ENCODE measurements around the gene C16orf96. TPM values are rescaled to one million over a fixed set of nuclear protein-coding genes. Genes with fewer than 3 reads are reported as not detected.

C16orf96 gene
- total RNA-seq, 2 experiments from 2014 or later = 0.07 to 0.17 TPM

DNA sequence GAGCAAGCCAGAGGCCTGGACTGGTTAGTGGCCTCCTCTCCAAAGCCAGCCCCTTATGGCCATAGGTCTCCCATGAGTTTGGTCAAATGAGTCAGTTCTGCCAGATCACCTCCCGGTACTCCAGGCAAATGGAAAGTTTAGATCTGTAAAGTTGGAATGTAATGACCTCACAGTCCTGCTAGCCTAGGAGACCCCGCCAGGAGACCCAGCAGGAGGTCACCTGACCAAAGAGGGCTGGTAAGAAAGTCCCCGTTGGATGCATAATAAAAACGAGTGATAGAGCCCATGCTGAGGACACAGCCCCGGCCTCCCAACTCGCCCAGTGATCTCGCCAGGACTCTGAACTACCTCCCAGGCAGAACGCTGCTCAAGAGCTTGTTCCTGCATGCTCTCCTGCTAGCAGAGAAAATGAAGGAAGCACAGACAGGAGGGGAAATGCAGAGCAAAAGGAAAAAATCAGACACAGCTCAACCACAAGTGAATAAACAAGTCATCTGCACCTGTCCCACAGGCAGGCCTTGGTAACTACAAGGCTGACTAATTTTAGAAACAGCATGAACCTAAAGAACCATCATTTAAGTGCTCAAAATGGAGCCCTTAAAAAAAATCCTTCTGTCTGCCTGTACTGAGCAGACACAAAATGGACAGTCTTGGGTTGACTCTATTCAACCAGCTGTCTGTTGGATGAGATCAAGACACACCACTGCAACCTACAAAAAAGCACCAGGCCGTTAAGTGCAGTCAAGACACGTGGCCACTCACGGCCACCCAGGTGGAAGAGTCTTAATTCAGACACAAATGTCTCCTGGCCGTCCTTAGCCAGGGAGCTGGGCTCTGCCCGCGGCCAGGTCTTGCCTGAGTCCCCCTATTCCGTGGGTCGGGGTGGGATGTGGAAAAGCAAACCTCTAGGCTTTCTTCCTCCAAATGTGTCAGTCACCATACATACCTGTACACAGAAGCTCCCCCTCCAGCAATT is 26.8 kb upstream of the C16orf96 start:
- Mint-ChIP-seq H3K36me3 (peaks cover 6% of the 10 kb centered on the region), H3K4me3 (peak overlapping the region; percentile 20), H3K4me1 (ENCODE audit: low read depth) (peaks cover 22% of the 10 kb centered on the region), H3K27me3 (no peaks in the 10 kb centered on the region), H3K9me3 (no peaks in the 10 kb centered on the region), H3K27ac (peak overlapping the region; percentile 84)
- ChIA-PET CTCF (interaction anchor here (0.9 to 1.6 kb wide), 9 partner anchors 10 to 57 kb away, joined by 3 to 6 read pairs (median 4); partner anchors contain the start of gene CDIP1), POLR2A (interaction anchor here (0.6 to 1.0 kb wide), 4 partner anchors 8 to 52 kb away, joined by 3 read pairs; partner anchors contain the start of gene CDIP1)
- peak; percentile 43 for DNase-seq
- intact Hi-C loops (cut with micrococcal nuclease) = loop anchor here (1.0 kb wide), 1 partner anchor 9 kb away; the partner anchor contains the start of gene CDIP1

DNA sequence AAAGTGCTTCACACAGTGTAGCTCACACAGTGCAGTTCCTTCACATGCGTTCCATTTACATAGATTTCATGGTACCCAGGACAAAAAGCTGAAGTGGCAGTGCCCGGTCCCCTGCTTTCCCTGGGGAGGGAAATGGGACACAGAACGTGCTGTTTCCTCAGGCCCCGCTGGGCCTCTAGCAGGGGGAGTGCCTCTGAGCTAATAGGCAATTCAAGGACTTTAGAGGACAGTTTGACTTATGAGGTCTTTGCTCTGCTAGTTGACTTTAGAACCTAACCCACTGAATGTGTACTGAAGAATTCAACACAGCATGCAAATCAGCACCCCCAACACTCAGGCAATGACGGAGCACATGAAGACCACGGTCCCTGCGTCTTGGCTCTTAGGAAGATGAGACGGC is 24.3 kb upstream of the C16orf96 start:
- ChIA-PET POLR2A (no interaction called here), CTCF (interaction anchor here (1.3 kb wide), 1 partner anchor 26 kb away, joined by 5 read pairs; no protein-coding TSS in a partner anchor)
- peaks cover 39% of the 10 kb centered on the region for H3K4me1 Mint-ChIP-seq (ENCODE audit: low read depth)
- no peak overlapping the region for H3K27ac Mint-ChIP-seq
- H3K4me3 Mint-ChIP-seq = no peak overlapping the region
- DNase-seq = no peak
- peaks cover 10% of the 10 kb centered on the region for H3K36me3 Mint-ChIP-seq
- H3K9me3 Mint-ChIP-seq = no peaks in the 10 kb centered on the region
- intact Hi-C loops (cut with micrococcal nuclease) = no loop called here
- no peaks in the 10 kb centered on the region for H3K27me3 Mint-ChIP-seq

DNA sequence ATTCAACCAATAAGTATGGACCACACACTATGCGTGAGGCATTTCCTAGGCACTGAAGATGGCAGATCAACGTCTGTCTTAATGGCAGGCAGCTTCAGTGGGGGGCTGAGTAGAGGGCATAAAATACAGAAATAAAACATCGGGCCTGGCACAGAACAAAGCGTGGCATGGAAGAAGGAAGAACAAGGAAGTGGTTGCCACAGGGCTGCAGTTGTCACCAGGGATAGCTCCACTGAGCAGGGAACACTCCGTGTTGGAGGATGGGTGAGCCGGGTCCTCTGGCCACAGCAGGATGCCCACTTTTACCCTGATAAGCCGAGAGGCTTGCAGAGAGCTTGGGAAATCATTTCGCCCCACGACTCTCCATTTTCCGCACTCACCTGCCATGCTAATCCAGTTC is 23.9 kb upstream of the C16orf96 start:
- Mint-ChIP-seq H3K4me1 (ENCODE audit: low read depth) (peaks cover 42% of the 10 kb centered on the region), H3K9me3 (no peaks in the 10 kb centered on the region), H3K36me3 (peaks cover 10% of the 10 kb centered on the region), H3K4me3 (no peak overlapping the region), H3K27me3 (no peaks in the 10 kb centered on the region), H3K27ac (no peak overlapping the region)
- intact Hi-C loops (cut with micrococcal nuclease) = no loop called here
- ChIA-PET POLR2A (no interaction called here), CTCF (interaction anchor here (1.3 to 1.4 kb wide), 2 partner anchors 25 to 27 kb away, joined by 3 to 5 read pairs; no protein-coding TSS in a partner anchor)
- DNase-seq = no peak

DNA sequence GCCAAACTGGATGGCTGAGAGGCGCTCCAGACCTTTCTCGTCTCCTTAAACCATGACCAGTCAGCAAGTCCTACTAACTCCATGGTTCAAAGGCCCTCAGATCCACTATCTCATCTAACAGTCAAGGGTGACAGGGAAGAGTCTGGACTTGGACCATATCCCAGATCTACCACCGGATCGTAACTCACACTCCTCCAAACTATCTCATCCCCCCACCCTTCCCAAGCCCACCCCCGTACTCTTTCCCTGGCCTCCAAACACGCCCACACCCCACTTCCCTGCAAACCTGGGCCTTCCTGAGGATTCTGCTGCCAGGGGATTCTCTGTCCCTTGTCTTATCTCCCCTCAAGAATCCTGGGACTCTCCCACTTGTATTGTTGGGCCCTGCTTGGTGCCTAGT is 22.6 kb upstream of the C16orf96 start:
- intact Hi-C loops (cut with micrococcal nuclease) = no loop called here
- Mint-ChIP-seq H3K4me1 (ENCODE audit: low read depth) (peaks cover 43% of the 10 kb centered on the region), H3K4me3 (no peak overlapping the region), H3K27ac (no peak overlapping the region), H3K9me3 (no peaks in the 10 kb centered on the region), H3K36me3 (peaks cover 10% of the 10 kb centered on the region), H3K27me3 (no peaks in the 10 kb centered on the region)
- ChIA-PET POLR2A (no interaction called here), CTCF (interaction anchor here (1.4 kb wide), 1 partner anchor 27 kb away, joined by 3 read pairs; no protein-coding TSS in a partner anchor)
- no peak for DNase-seq

DNA sequence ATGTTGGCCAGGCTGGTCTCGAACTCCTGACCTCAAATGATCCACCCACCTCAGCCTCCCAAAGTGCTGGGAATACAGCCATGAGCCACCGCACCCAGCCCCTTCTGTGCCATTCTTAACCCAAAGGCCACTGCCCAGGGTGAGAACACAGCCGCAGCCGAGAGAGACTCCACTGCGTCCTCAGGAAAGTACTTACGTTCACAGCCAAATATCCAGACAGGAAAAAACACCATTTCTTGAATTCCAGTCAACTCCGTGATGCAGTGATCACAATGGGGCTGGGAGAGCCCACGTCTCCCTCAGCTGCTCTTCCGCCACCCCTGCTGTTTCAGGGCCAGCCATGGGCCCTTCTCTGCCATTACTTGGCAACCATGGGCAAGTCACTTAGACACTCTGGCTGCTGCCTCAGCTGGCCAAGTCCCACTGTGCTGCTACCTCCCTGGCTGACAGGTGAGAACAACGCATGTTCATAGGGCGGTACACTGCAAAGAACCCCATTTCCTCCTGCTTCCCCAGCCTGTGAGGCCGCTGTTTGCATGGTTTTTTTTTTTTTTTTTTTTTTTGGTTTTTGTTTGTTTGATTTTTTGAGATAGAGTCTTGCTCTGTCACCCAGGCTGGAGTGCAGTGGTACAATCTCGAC is 21.9 kb upstream of the C16orf96 start:
- CTCF ChIA-PET = interaction anchor here (1.9 kb wide), 1 partner anchor 20 kb away, joined by 8 read pairs; no protein-coding TSS in a partner anchor
- H3K27ac Mint-ChIP-seq = no peak overlapping the region
- H3K4me3 Mint-ChIP-seq = no peak overlapping the region

DNA sequence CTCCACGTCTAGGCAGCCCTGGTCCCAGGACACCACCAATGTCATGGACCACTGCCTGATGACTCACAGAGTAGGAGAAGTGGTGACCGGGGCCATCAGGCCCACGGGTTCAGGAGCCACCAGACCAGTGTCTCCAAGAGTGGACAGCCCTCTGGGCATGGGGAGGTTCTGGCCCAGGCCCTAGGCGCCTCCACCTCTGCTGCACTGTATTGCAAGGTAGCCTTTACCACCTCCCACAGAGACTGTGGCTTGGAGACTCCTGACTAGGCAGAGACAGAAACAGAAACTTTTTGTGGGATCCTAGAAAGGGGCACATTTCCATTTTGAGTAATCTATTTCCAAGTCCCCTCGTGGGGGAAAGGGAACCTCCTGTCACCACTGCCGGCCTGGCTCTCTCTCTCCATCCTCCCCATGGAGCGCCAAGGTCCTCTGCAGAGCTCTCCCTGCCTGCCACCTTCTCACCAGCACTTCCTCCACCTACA is 20.5 kb upstream of the C16orf96 start:
- peaks cover 11% of the 10 kb centered on the region for H3K9me3 Mint-ChIP-seq
- CTCF ChIA-PET = interaction anchor here (0.8 to 2.8 kb wide), 9 partner anchors 9 to 114 kb away, joined by 3 to 25 read pairs (median 4); no protein-coding TSS in a partner anchor
- intact Hi-C loops (cut with micrococcal nuclease) = loop anchor here (5.0 kb wide), 1 partner anchor 123 kb away; no protein-coding TSS in a partner anchor
- POLR2A ChIA-PET = interaction anchor here (0.9 to 1.0 kb wide), 2 partner anchors 11 to 60 kb away, joined by 3 to 4 read pairs; partner anchors contain the start of gene HMOX2
- peaks cover 15% of the 10 kb centered on the region for H3K36me3 Mint-ChIP-seq
- no peak overlapping the region for H3K27ac Mint-ChIP-seq
- H3K4me3 Mint-ChIP-seq = no peak overlapping the region
- no peaks in the 10 kb centered on the region for H3K27me3 Mint-ChIP-seq
- peaks cover 33% of the 10 kb centered on the region for H3K4me1 Mint-ChIP-seq (ENCODE audit: low read depth)
- DNase-seq = peak; percentile 42

More for the DNA sequence above, 21.9 kb upstream of the C16orf96 start:
- POLR2A ChIA-PET = no interaction called here
- Mint-ChIP-seq H3K4me1 (ENCODE audit: low read depth) (peaks cover 43% of the 10 kb centered on the region), H3K9me3 (peaks cover 4% of the 10 kb centered on the region), H3K36me3 (peaks cover 10% of the 10 kb centered on the region), H3K27me3 (no peaks in the 10 kb centered on the region)
- no peak for DNase-seq
- intact Hi-C loops (cut with micrococcal nuclease) = no loop called here

DNA sequence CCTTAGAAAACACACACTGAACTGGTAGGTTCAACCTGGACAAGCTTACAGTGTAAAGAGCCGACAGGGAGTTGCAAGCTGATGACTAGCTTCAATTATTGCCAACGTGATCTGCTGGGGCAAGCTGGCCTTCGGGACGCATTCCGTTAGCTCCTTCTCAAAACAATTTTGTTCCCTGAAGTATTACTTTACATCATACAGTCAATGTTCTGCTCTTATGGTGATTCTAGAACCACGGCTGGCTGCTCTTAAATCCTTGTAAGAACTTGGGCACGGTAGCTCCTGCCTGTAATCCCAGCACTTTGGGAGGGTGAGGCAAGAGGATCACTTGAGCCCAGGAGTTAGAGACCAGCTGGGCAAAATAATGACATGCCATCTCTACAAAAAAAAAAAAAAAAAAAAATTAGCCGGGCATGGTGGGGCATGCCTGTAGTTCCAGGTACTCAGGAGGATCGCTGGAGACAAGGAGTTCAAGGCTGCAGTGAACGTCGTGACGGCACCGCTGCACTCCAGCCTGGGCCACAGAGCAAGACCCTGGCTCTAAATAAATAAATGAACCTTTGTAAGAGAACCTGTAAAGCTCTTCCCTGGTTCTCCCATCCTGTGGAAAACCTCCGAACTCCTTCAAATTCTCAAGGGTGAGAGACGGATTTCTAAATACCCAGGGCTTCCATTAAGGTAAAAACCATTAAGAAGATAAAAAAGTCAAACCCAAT is 19.6 kb upstream of the C16orf96 start:
- Mint-ChIP-seq H3K4me1 (ENCODE audit: low read depth) (peaks cover 33% of the 10 kb centered on the region), H3K9me3 (peaks cover 11% of the 10 kb centered on the region), H3K27ac (no peak overlapping the region), H3K27me3 (no peaks in the 10 kb centered on the region), H3K36me3 (peaks cover 15% of the 10 kb centered on the region), H3K4me3 (peak overlapping the region; percentile 65)
- intact Hi-C loops (cut with micrococcal nuclease) = loop anchor here (5.0 kb wide), 1 partner anchor 124 kb away; no protein-coding TSS in a partner anchor
- no peak for DNase-seq
- ChIA-PET CTCF (interaction anchor here (0.6 to 2.8 kb wide), 11 partner anchors 8 to 113 kb away, joined by 3 to 25 read pairs (median 4); partner anchors contain the start of gene MGRN1), POLR2A (interaction anchor here (0.9 to 1.0 kb wide), 2 partner anchors 12 to 60 kb away, joined by 3 to 4 read pairs; partner anchors contain the start of gene HMOX2)

DNA sequence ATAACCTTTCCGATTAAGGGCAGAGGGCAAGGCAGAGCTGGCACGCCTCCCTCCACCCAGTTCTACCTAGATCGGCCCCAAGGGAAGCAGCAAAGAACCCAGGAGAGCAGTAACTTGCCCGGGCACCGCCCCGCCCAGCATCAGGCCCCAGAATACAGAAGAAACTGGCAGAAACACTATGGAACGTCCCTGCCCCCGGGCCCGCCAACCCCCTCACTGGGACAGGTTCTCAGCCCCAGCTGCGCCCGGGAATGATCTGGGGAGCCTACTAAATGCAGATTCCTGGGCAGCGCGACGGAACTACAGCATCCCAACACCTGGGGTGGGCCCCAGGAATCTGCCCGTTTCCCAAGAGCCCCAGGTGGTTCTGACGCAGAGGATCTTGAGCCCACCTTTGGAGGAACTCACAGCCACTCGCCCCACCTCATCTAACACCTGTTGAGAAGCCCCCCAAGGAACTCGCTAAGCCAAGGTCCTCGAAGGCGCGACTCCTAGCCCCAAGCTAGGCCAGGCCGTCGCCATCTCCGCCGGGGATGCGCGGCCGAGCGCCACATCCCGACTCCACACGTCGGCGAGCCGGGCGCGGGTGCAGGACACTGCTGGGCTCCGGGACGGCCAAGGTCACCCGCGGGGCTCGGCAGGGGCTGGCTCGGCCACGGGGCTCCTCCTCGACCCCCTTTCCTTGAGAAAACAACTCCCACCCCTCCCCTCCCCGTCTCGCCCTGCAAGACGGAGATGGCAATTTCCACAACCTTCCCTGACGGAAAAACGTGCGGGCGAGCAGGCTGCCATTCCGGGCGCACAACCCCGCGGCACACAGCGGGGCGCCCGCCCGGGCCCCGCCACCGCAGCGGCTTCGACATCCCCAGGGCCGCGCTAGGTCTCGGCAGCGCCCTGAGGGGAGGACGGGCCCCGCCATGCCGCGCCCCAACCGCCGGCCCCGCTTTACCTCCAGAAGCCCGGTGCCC is 18.5 kb upstream of the C16orf96 start:
- Mint-ChIP-seq H3K27ac (no peak overlapping the region), H3K4me3 (peak overlapping the region; percentile 65), H3K27me3 (no peaks in the 10 kb centered on the region), H3K4me1 (ENCODE audit: low read depth) (peaks cover 33% of the 10 kb centered on the region), H3K36me3 (peaks cover 12% of the 10 kb centered on the region), H3K9me3 (peaks cover 11% of the 10 kb centered on the region)
- CTCF ChIA-PET = interaction anchor here (1.5 to 2.8 kb wide), 2 partner anchors 29 to 31 kb away, joined by 4 to 25 read pairs; no protein-coding TSS in a partner anchor
- intact Hi-C loops (cut with micrococcal nuclease) = loop anchor here (1.0 to 5.0 kb wide), 5 partner anchors 8 to 125 kb away; partner anchors contain the start of genes DNAJA3 and HMOX2
- POLR2A ChIA-PET = interaction anchor here (0.6 to 1.1 kb wide), 3 partner anchors 8 to 79 kb away, joined by 3 to 5 read pairs (median 4); no protein-coding TSS in a partner anchor
- DNase-seq = no peak

DNA sequence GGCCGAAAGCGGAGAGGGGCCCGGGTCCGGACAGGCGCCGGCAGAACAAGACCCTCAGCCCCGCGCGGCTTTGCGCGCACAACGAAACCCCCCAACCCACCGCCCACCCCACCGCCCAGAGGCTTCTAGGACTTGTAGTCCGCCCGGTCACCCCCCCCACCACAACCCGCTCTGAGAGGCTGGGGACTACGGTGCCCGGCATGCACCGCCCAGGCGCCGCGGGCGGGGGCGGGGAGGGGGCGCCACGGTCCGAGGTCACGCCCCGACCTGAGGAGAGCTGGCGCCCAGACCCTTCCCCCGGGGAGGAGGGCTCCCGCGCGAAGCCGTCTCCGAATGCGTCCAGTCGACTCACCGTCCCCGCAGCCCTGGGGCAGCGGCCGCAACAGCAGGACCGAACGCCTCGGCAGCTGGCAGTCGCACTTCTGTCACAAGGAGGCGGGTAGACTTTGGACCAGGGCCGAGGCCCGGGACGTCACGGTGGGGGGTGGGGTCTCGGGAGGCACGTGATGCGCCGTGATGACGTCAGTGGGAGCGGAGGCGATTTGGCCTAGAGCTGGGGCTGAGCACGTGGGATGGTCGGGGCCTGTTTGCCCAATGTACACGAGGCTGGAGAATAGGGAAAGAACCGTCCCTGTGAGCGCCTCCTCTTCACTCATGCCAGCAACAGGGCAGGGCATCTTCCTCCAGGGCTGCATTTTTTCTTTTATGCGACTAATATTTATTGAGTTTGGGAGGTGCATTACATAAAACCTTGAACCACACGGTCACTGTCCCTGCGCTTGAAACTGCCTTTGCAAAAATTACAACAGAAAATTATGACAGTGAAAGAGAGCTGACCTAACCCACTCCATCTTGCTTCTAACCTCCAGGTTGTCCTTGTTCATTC is 17.5 kb upstream of the C16orf96 start, which contains the start of gene CDIP1:
Gene CDIP1, minus strand, starts transcription at position 424 of the 886 bp plus-strand sequence. CDS start 24,643 bp downstream, outside the sequence.
- Mint-ChIP-seq H3K36me3 (peaks cover 8% of the 10 kb centered on the region), H3K9me3 (peaks cover 11% of the 10 kb centered on the region), H3K4me3 (peak within 1 kb of the TSS; percentile 72), H3K27ac (peak within 1 kb of the TSS; percentile 12), H3K27me3 (no peaks in the 10 kb centered on the region), H3K4me1 (ENCODE audit: low read depth) (peaks cover 33% of the 10 kb centered on the region)
- intact Hi-C loops (cut with micrococcal nuclease) = loop anchor here (1.0 to 5.0 kb wide), 5 partner anchors 9 to 126 kb away; partner anchors contain the start of genes DNAJA3 and HMOX2
- POLR2A ChIA-PET = interaction anchor here (0.8 to 1.1 kb wide), 7 partner anchors 9 to 228 kb away, joined by 3 to 4 read pairs (median 3); partner anchors contain the start of genes CORO7 and MGRN1
- CTCF ChIA-PET = interaction anchor here (0.6 to 2.8 kb wide), 6 partner anchors 9 to 138 kb away, joined by 3 to 25 read pairs (median 4); no protein-coding TSS in a partner anchor
- DNase-seq = peak; percentile 99
